Hepatic stellate cell (primary cell): ENCODE results near the gene FRY.

Experiments
- DNase-seq: peaks from one replicate; pipeline ENCODE4 v3.0.0; 2011; ENCODE audit warnings: low spot score

FRY gene

GRCh38 chr13:32311188-32311897 lies 279.8 kb downstream of the FRY start:
- no peak for DNase-seq

GRCh38 chr13:32314271-32315237 lies 283.0 kb downstream of the FRY start:
- DNase-seq = peak; percentile 17

GRCh38 chr13:32315238-32316027 lies 283.9 kb downstream of the FRY start, which contains the start of the genes BRCA2 and ZAR1L:
TSS of gene BRCA2 (plus strand) at chr13:32315508. CDS start at chr13:32316461, 953 bp downstream.
TSS of gene ZAR1L (minus strand) at chr13:32315363. CDS start at chr13:32311925, 3,438 bp downstream.
- peak; percentile 85 for DNase-seq

GRCh38 chr13:32316028-32316339 lies 284.4 kb downstream of the FRY start:
- DNase-seq = no peak

GRCh38 chr13:32316501-32316900 lies 284.9 kb downstream of the FRY start:
- DNase-seq = no peak

GRCh38 chr13:32317716-32318465 lies 286.3 kb downstream of the FRY start:
- DNase-seq = no peak

GRCh38 chr13:32320528-32320927 lies 289.0 kb downstream of the FRY start:
- no peak for DNase-seq

- DNase-seq = peak; percentile 72
Measured at GRCh38 chr13:32323912-32324311, 292.3 kb downstream of the FRY start.

- no peak for DNase-seq
Measured at GRCh38 chr13:32330441-32330840, 298.9 kb downstream of the FRY start.

- DNase-seq = no peak
Measured at GRCh38 chr13:32334671-32335070, 303.1 kb downstream of the FRY start.

- no peak for DNase-seq
Measured at GRCh38 chr13:32340914-32341313, 309.3 kb downstream of the FRY start.

GRCh38 chr13:32347651-32348050 lies 316.1 kb downstream of the FRY start:
- no peak for DNase-seq
